NCI-H2196 treated with DMSO at 0.1 percent for 48 hours (cell line): ENCODE data around the gene SMPD3.

ENCODE experiments used
- DNase-seq: peaks from one replicate; lab custom pipeline; 2025; ENCODE audit not compliant: unreplicated experiment; lab: John Stamatoyannopoulos, UW

SMPD3 gene

GRCh38 chr16:68385371-68385770 lies 62.9 kb downstream of the SMPD3 start:
- no peak for DNase-seq

GRCh38 chr16:68384288-68385161 lies 63.8 kb downstream of the SMPD3 start:
- no peak for DNase-seq

- DNase-seq, result no peak
Measured at GRCh38 chr16:68383858-68384257, 64.5 kb downstream of the SMPD3 start.

- DNase-seq, result no peak
Measured at GRCh38 chr16:68382296-68382718, 66.0 kb downstream of the SMPD3 start.

- DNase-seq, result no peak
Measured at GRCh38 chr16:68381363-68381724, 67.0 kb downstream of the SMPD3 start.

GRCh38 chr16:68380676-68381362 lies 67.5 kb downstream of the SMPD3 start:
- no peak for DNase-seq

- no peak for DNase-seq
Measured at GRCh38 chr16:68380348-68380670, 68.0 kb downstream of the SMPD3 start.

- no peak for DNase-seq
Measured at GRCh38 chr16:68379472-68380347, 68.6 kb downstream of the SMPD3 start.

GRCh38 chr16:68378436-68379415 lies 69.6 kb downstream of the SMPD3 start:
- DNase-seq, result no peak

- DNase-seq, result no peak
Measured at GRCh38 chr16:68377667-68378393, 70.5 kb downstream of the SMPD3 start.

GRCh38 chr16:68377221-68377620 lies 71.1 kb downstream of the SMPD3 start:
- DNase-seq, result no peak

GRCh38 chr16:68376590-68376989 lies 71.7 kb downstream of the SMPD3 start:
- DNase-seq, result no peak

- DNase-seq, result no peak
Measured at GRCh38 chr16:68375801-68376536, 72.3 kb downstream of the SMPD3 start.

GRCh38 chr16:68374961-68375660 lies 73.2 kb downstream of the SMPD3 start:
- DNase-seq, result no peak

GRCh38 chr16:68374246-68374805 lies 74.0 kb downstream of the SMPD3 start:
- no peak for DNase-seq

GRCh38 chr16:68373528-68374245 lies 74.6 kb downstream of the SMPD3 start:
- no peak for DNase-seq

GRCh38 chr16:68372806-68373205 lies 75.5 kb downstream of the SMPD3 start:
- DNase-seq, result no peak

- DNase-seq, result no peak
Measured at GRCh38 chr16:68372381-68372720, 76.0 kb downstream of the SMPD3 start.
